ENCODE results near the gene TRERF1.

- TF ChIP-seq REST (IDR thresholded peaks at IDR 0.05; ENCODE audit: low read depth, low read length) = no peak
- no peak for TF ChIP-seq MXI1 (IDR thresholded peaks at IDR 0.05; ENCODE audit: low read depth, low read length)
- TF ChIP-seq EZH2phosphoT487 (IDR thresholded peaks at IDR 0.05; ENCODE audit: borderline replicate concordance, low read depth) = no peak
- no peak for TF ChIP-seq CTCF (IDR thresholded peaks at IDR 0.05)
- TF ChIP-seq CHD2 (IDR thresholded peaks at IDR 0.05; ENCODE audit: low read length, partially characterized antibody) = no peak
- TF ChIP-seq MAX (IDR thresholded peaks at IDR 0.05; ENCODE audit: low read depth) = no peak
- TF ChIP-seq SIN3A (IDR thresholded peaks at IDR 0.05; ENCODE audit: borderline replicate concordance, low read depth, low read length) = no peak
- TF ChIP-seq USF1 (IDR thresholded peaks at IDR 0.05; ENCODE audit: borderline replicate concordance, low read depth) = no peak
- no peak for TF ChIP-seq TAF1 (IDR thresholded peaks at IDR 0.05; ENCODE audit: borderline replicate concordance, low read depth, low read length)
- TF ChIP-seq RXRA (IDR thresholded peaks at IDR 0.05; ENCODE audit: borderline replicate concordance, low read depth) = no peak
- no peak for TF ChIP-seq RFX5 (IDR thresholded peaks at IDR 0.05; ENCODE audit: low read length)
- TF ChIP-seq SMC3 (IDR thresholded peaks at IDR 0.05; ENCODE audit: low read depth, low read length) = no peak
- TF ChIP-seq IRF3 (IDR thresholded peaks at IDR 0.05; ENCODE audit: low read depth, low read length) = no peak
- no peak for TF ChIP-seq EP300 (IDR thresholded peaks at IDR 0.05; ENCODE audit: borderline replicate concordance in 1 of 2, low read depth in 1 of 2, low read length in 1 of 2)
These were observed 185.2 kb downstream of the TRERF1 start for GRCh38 chr6:42266538-42266937.

Data from SK-N-SH (cell line).